ENCODE measurements around the gene KRTAP1-5.
"Not testable (repeated sequence)": the region's sequence is repeated elsewhere in the genome, so short reads cannot be mapped to it uniquely, and the experiment has no call there.

KRTAP1-5 gene

GRCh38 chr17:41048441-41048840 is 21.4 kb upstream of the KRTAP1-5 start:
- no peak for DNase-seq (ENCODE audit: low read depth)

- DNase-seq (ENCODE audit: low read depth), result not testable (repeated sequence)
Measured at GRCh38 chr17:41046735-41047465, 19.9 kb upstream of the KRTAP1-5 start, which contains the start of gene KRTAP2-1. Gene KRTAP2-1, minus strand, starts transcription at chr17:41047316. Its CDS starts 49 bp downstream, at chr17:41047267.

GRCh38 chr17:41042953-41043352 is 15.9 kb upstream of the KRTAP1-5 start:
- no peak for DNase-seq (ENCODE audit: low read depth)

- DNase-seq (ENCODE audit: low read depth), result not testable (repeated sequence)
Measured at GRCh38 chr17:41040783-41041571, 14.0 kb upstream of the KRTAP1-5 start, which contains the start of gene KRTAP1-1. Gene KRTAP1-1, minus strand, starts transcription at chr17:41041450. Its CDS starts 53 bp downstream, at chr17:41041397.

DNA sequence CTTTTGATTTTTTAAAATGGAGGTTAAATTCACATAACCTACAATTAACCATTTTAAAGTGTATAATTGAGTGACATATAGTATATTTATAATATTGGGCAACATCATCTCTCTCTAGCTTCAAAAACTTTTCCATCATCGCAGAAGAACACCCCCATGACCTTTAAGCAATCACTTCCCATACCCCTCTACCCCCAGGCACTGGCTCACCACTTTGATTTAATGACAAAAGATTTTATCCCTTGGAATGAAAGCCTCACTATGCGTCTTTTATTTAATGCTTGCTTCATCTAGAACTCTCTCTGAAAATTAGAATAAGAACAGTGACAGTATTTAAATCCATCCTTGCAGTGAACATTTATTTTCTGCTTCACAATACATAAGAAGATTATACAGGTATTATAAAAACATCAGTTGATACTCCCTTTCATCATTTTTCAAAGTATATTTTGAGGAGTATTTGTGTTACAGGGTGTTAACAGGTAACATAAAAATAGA is 10.9 kb upstream of the KRTAP1-5 start:
- no peak for DNase-seq (ENCODE audit: low read depth)

- DNase-seq (ENCODE audit: low read depth), result not testable (repeated sequence)
Measured at GRCh38 chr17:41034346-41034935, 7.4 kb upstream of the KRTAP1-5 start, which contains the start of gene KRTAP1-3. Gene KRTAP1-3, minus strand, starts transcription at chr17:41034874. Its CDS starts 53 bp downstream, at chr17:41034821.

- no peak for DNase-seq (ENCODE audit: low read depth)
Measured at GRCh38 chr17:41029633-41030245, 2.7 kb upstream of the KRTAP1-5 start, which contains the start of gene KRTAP1-4. Gene KRTAP1-4, minus strand, starts transcription at chr17:41030195. Its CDS starts 117 bp downstream, at chr17:41030078.

DNA sequence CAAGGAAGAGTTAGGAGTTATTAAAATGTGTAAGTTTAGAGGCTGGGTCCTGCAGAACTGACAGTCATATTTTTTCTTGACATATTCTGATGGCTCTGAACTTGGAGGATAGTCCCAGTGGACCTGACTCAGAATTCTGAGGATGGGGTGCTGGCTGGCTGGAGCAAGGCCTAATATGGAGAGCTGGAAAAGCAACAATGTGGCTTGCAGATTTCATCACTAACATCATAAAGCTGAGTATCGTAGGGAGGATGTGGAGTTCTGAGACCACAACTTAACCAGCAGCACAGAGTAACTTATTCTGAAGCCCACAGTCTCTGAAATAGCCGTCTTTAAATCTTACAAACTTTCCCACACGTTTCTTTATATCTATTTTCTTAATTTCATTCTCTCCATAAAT is 2.3 kb downstream of the KRTAP1-5 start:
- no peak for DNase-seq (ENCODE audit: low read depth)

- no peak for DNase-seq (ENCODE audit: low read depth)
Measured at GRCh38 chr17:41020336-41020735, 6.7 kb downstream of the KRTAP1-5 start.

GRCh38 chr17:41019415-41019814 is 7.6 kb downstream of the KRTAP1-5 start:
- no peak for DNase-seq (ENCODE audit: low read depth)

DNA sequence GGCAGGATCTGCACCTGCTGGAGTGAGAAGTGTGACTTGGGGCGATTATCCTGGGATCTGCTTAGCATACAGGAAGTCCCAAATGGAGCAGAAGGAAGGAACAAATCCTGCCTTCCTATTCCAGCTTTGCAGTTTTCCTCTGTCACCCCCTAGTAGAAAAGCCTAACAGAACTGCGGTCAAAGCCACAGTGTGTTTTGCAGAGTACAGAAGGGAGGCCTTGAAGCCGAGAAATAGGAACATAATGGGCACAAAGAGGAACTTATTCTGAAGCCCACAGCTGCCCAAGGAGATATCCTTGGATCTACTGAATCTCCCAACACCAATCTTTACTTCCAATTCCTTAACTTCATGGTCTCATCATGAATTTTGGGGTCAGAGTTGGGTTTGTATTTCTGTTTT is 8.5 kb downstream of the KRTAP1-5 start:
- DNase-seq (ENCODE audit: low read depth), result no peak

DNA sequence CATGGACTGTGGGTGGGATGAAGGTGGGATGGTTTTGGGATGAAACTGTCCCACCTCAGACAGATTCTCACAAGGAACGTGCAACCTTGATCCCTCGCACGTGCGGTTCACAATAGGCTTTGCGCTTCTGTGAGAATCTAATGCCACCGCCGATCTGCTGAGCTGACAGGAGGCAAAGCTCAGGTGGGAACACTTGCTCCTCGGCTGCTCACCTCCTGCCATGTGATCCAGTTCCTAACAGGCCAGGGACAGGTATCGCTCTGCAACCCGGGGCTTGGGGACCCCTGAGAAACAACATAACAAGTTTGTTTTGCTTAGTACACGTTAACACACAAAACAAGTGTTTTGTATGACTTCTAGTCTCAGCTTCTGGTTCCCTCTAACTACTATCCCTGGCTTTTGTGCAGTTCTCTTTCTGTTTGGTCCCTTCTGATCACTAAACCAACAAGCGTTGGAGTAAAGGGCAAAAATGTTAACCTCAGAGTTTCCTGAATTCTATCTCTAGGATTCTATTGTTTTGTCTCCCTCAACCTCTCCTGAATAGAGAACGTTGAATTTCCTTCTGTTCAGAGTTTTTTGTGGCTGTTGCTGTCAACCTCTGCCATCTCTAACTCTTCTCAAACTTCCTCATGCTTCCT is 10.3 kb downstream of the KRTAP1-5 start:
- DNase-seq (ENCODE audit: low read depth), result no peak

DNA sequence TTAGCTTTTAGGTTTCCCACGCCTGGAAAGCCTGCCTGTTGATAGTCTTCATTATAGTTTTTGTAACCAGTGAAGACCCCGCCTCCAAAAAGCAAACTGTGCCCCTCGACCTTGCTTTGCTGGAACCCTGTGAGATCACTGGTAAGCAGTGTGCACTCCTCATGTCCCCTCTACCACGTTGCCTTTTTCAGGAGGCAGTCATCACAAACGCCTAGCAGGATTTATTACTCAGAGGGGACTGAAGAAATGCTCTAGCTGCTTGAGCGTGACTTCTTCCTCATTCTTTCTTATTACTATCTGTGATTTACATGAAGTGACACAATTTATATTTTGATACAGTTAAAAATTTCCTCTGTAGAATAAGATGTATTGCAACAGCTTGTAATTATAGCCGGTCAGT is 11.6 kb downstream of the KRTAP1-5 start:
- DNase-seq (ENCODE audit: low read depth), result no peak

DNA sequence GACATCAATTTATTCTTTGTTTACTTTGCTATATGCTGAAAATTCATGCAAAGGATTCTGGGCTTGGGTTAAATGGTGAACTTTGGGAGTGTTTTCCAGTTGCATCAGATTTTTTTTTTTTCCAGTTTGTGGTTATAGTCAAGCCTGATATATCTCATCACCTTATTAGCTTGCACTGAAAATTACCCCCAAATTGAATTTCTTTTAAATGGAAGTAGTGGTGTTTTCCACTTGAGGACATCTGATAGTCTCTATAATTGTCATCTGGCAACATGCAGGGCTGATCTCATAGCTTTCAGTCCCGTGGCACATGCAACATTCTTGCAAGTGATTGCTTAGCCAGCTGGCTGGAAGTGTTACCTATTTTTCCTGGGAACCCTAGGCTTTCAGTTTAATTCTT is 13.4 kb downstream of the KRTAP1-5 start:
- DNase-seq (ENCODE audit: low read depth), result no peak

GRCh38 chr17:41013181-41013580 is 13.8 kb downstream of the KRTAP1-5 start:
- DNase-seq (ENCODE audit: low read depth), result no peak

DNA sequence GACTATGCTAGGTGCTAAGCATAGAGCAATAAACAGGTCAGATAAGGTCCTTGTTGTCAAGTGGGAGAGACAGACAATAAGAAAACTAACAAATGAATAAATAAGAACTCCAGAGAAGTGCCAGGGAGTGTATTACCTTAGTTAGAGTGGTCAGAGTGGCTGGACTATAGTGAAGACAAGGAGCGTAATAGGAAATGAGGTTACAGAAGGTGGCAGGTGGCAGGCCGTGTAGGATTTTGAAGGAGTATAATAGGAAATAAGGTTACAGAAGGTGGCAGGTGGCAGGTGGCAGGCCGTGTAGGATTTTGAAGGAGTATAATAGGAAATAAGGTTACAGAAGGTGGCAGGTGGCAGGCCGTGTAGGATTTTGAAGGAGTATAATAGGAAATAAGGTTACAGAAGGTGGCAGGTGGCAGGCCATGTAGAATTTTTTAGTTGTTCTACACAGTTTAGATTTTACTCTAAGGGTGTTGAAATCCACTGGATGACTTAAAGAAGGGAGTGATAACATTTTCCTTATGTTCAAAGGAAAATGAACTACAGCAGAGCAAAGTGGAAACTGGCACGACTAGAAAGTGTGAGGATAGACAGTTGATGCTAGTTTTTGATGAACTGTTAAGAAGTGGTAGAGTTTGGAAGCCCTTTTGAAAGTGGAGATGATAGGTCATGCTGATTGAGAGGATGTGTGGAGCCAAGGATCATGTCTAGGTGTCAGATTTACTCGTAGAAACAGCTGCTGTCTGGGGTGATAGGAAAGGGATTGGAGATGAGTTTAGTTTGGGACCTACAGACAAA is 14.5 kb downstream of the KRTAP1-5 start:
- DNase-seq (ENCODE audit: low read depth), result no peak

- DNase-seq (ENCODE audit: low read depth), result no peak
Measured at GRCh38 chr17:41010441-41010840, 16.6 kb downstream of the KRTAP1-5 start.

DNA sequence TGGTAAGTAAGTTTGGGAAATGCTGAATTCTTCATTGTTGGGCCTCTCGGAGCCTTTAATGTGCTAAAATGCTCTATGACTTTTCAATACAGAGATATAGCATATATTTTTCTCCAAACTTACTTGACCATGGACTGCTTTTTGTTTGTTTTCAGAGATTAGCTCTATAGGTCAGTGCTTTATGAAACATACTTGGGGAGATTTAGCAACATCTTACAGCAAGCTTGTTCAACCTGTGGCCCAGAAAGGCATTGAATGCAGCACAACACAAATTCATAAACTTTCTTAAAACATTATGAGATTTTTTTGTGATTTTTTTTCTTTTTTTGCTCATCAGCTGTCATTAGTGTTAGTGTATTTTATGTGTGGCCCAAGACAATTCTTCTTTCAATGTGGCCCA is 17.1 kb downstream of the KRTAP1-5 start:
- no peak for DNase-seq (ENCODE audit: low read depth)

- DNase-seq (ENCODE audit: low read depth), result no peak
Measured at GRCh38 chr17:41009301-41009760, 17.7 kb downstream of the KRTAP1-5 start.

DNA sequence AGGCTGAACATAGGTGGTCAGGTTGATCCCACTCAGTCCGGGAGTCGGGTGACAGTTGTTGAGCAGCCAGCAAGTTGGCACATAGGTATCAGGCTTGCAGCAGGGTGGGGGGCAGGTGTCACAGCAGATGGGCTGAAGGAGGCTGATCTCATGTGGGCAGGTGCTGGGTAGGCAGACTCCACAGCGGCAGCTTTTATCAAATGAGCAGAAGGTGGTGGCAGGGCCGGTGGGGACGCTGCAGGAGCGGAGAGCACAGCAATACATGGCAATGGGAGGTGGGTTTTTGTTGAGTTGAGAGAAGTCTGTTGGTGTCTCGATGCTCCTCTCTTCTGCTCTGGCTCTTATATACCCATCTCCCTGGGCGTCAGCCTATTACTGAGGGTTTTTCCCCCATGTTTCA is 18.2 kb downstream of the KRTAP1-5 start, which contains the start of gene KRTAP3-1:
Gene KRTAP3-1, minus strand, starts transcription at position 318 of the 400 bp plus-strand sequence. Its CDS starts 54 bp downstream, at position 264.
- DNase-seq (ENCODE audit: low read depth), result no peak

All from CMK (cell line).